Left renal pelvis (tissue), 4 donors: ENCODE results near the gene ARHGAP26. TPM values are rescaled to one million over a fixed set of nuclear protein-coding genes. Genes with fewer than 3 reads are reported as not detected.

Experiments
- DNase-seq, 4 donors: peaks; one replicate each; pipeline ENCODE4 v3.0.0-alpha.2; 2013; ENCODE audit warnings: low read depth in 4 of 4, low spot score in 3 of 4
- polyA plus RNA-seq, 4 donors: library from polyadenylated mRNA; unstranded; fragments of 120-200 nt; gene quantifications; one replicate each; pipeline ENCODE4 v1.2.1, GENCODE V29; 2013; ENCODE audit not compliant: insufficient read length in 4 of 4

Gene ARHGAP26
- polyA plus RNA-seq, 4 donors = 9.9 to 12.9 (median 11.1) TPM

- no peak for DNase-seq
Measured at GRCh38 chr5:142826741-142827492, 56.7 kb downstream of the ARHGAP26 start.

- DNase-seq = no peak
Measured at GRCh38 chr5:142827934-142828576, 57.9 kb downstream of the ARHGAP26 start.

GRCh38 chr5:142828797-142829535 is 58.8 kb downstream of the ARHGAP26 start:
- DNase-seq = no peak

- no peak for DNase-seq
Measured at GRCh38 chr5:142829801-142830220, 59.6 kb downstream of the ARHGAP26 start.

GRCh38 chr5:142830241-142831008 is 60.2 kb downstream of the ARHGAP26 start:
- no peak for DNase-seq

GRCh38 chr5:142831009-142831383 is 60.8 kb downstream of the ARHGAP26 start:
- no peak for DNase-seq

- no peak for DNase-seq
Measured at GRCh38 chr5:142832263-142832662, 62.1 kb downstream of the ARHGAP26 start.

- no peak for DNase-seq
Measured at GRCh38 chr5:142833517-142834449, 63.6 kb downstream of the ARHGAP26 start.

GRCh38 chr5:142834504-142834903 is 64.3 kb downstream of the ARHGAP26 start:
- no peak for DNase-seq

- no peak for DNase-seq
Measured at GRCh38 chr5:142835540-142835939, 65.4 kb downstream of the ARHGAP26 start.

GRCh38 chr5:142836048-142836447 is 65.9 kb downstream of the ARHGAP26 start:
- DNase-seq = no peak

GRCh38 chr5:142837081-142837725 is 67.0 kb downstream of the ARHGAP26 start:
- no peak for DNase-seq

- DNase-seq = no peak
Measured at GRCh38 chr5:142838845-142839244, 68.7 kb downstream of the ARHGAP26 start.

- no peak for DNase-seq
Measured at GRCh38 chr5:142839711-142840346, 69.7 kb downstream of the ARHGAP26 start.

GRCh38 chr5:142840575-142840974 is 70.4 kb downstream of the ARHGAP26 start:
- no peak for DNase-seq

GRCh38 chr5:142841511-142842265 is 71.5 kb downstream of the ARHGAP26 start:
- DNase-seq = no peak

- DNase-seq = no peak
Measured at GRCh38 chr5:142842994-142843905, 73.1 kb downstream of the ARHGAP26 start.
